Activated T-cell treated with anti-CD3 and anti-CD28 coated beads, Interleukin-2, amount 50 U/mL, for 24 hours (primary cell): ENCODE measurements around the gene ADARB2.
"Not testable (repeated sequence)": the region's sequence is repeated elsewhere in the genome, so short reads cannot be mapped to it uniquely, and the experiment has no call there.

Experiments
- DNase-seq: peaks from one replicate; pipeline ENCODE4 v3.0.0-alpha.2; 2020
- H3K27ac Mint-ChIP-seq: 2 replicates; pipeline ENCODE4 v1.8.0; 2020; ENCODE audit warnings: mild to moderate bottlenecking, mixed read lengths
- H3K27me3 Mint-ChIP-seq: 2 replicates; pipeline ENCODE4 v1.8.0; 2020; ENCODE audit warnings: mixed read lengths
- H3K36me3 Mint-ChIP-seq: 2 replicates; pipeline ENCODE4 v1.8.0; 2020; ENCODE audit warnings: low read depth, mixed read lengths
- H3K4me1 Mint-ChIP-seq: 2 replicates; pipeline ENCODE4 v1.8.0; 2020; ENCODE audit warnings: low read depth, mixed read lengths
- H3K4me3 Mint-ChIP-seq: 2 replicates; pipeline ENCODE4 v1.8.0; 2020; ENCODE audit warnings: mild to moderate bottlenecking, moderate library complexity, mixed read lengths
- H3K9me3 Mint-ChIP-seq: 2 replicates; pipeline ENCODE4 v1.8.0; 2020; ENCODE audit warnings: mixed read lengths

The ADARB2 gene

GRCh38 chr10:1737222-1738061 lies at the start of gene ADARB2:
ADARB2 (minus strand) TSS chr10:1737525.
- peaks cover 6% of the 10 kb centered on the region for H3K4me1 Mint-ChIP-seq
- H3K4me3 Mint-ChIP-seq: peak within 1 kb of the TSS; percentile 47
- H3K36me3 Mint-ChIP-seq: no peaks in the 10 kb centered on the region
- H3K9me3 Mint-ChIP-seq: no peaks in the 10 kb centered on the region
- H3K27ac Mint-ChIP-seq: no peak within 1 kb of the TSS
- H3K27me3 Mint-ChIP-seq: peaks cover 95% of the 10 kb centered on the region
- DNase-seq: no peak

- H3K27ac Mint-ChIP-seq: no peak overlapping the region
- H3K27me3 Mint-ChIP-seq: peaks cover 10% of the 10 kb centered on the region
- DNase-seq: no peak
- H3K36me3 Mint-ChIP-seq: no peaks in the 10 kb centered on the region
- no peak overlapping the region for H3K4me3 Mint-ChIP-seq
- no peaks in the 10 kb centered on the region for H3K9me3 Mint-ChIP-seq
- H3K4me1 Mint-ChIP-seq: no peaks in the 10 kb centered on the region
Observed at GRCh38 chr10:1785835-1786234, 48.5 kb upstream of the ADARB2 start.

GRCh38 chr10:1782841-1783240 lies 45.5 kb upstream of the ADARB2 start:
- Mint-ChIP-seq H3K9me3 (no peaks in the 10 kb centered on the region), H3K36me3 (no peaks in the 10 kb centered on the region), H3K27me3 (peaks cover 9% of the 10 kb centered on the region), H3K27ac (no peak overlapping the region), H3K4me1 (no peaks in the 10 kb centered on the region), H3K4me3 (no peak overlapping the region)
- no peak for DNase-seq

GRCh38 chr10:1779796-1780195 lies 42.5 kb upstream of the ADARB2 start:
- Mint-ChIP-seq H3K36me3 (no peaks in the 10 kb centered on the region), H3K4me1 (no peaks in the 10 kb centered on the region), H3K27ac (no peak overlapping the region), H3K27me3 (peaks cover 9% of the 10 kb centered on the region), H3K9me3 (no peaks in the 10 kb centered on the region), H3K4me3 (no peak overlapping the region)
- DNase-seq: no peak

- Mint-ChIP-seq H3K27me3 (peaks cover 3% of the 10 kb centered on the region), H3K4me3 (no peak overlapping the region), H3K9me3 (no peaks in the 10 kb centered on the region), H3K36me3 (no peaks in the 10 kb centered on the region), H3K27ac (no peak overlapping the region), H3K4me1 (no peaks in the 10 kb centered on the region)
- no peak for DNase-seq
Observed at GRCh38 chr10:1778375-1778969, 41.1 kb upstream of the ADARB2 start.

GRCh38 chr10:1776127-1776662 lies 38.9 kb upstream of the ADARB2 start:
- H3K27me3 Mint-ChIP-seq: peaks cover 2% of the 10 kb centered on the region
- no peak overlapping the region for H3K27ac Mint-ChIP-seq
- H3K9me3 Mint-ChIP-seq: no peaks in the 10 kb centered on the region
- no peak for DNase-seq
- no peaks in the 10 kb centered on the region for H3K36me3 Mint-ChIP-seq
- no peak overlapping the region for H3K4me3 Mint-ChIP-seq
- H3K4me1 Mint-ChIP-seq: no peaks in the 10 kb centered on the region

GRCh38 chr10:1774796-1775195 lies 37.5 kb upstream of the ADARB2 start:
- Mint-ChIP-seq H3K27me3 (no peaks in the 10 kb centered on the region), H3K9me3 (no peaks in the 10 kb centered on the region), H3K36me3 (no peaks in the 10 kb centered on the region), H3K4me3 (no peak overlapping the region), H3K27ac (no peak overlapping the region), H3K4me1 (no peaks in the 10 kb centered on the region)
- no peak for DNase-seq

GRCh38 chr10:1773204-1773603 lies 35.9 kb upstream of the ADARB2 start:
- not testable (repeated sequence) for H3K36me3 Mint-ChIP-seq, H3K4me1 Mint-ChIP-seq, H3K4me3 Mint-ChIP-seq, DNase-seq, H3K27ac Mint-ChIP-seq, H3K27me3 Mint-ChIP-seq, H3K9me3 Mint-ChIP-seq

- no peaks in the 10 kb centered on the region for H3K27me3 Mint-ChIP-seq
- no peak for DNase-seq
- H3K9me3 Mint-ChIP-seq: no peaks in the 10 kb centered on the region
- no peak overlapping the region for H3K27ac Mint-ChIP-seq
- H3K4me3 Mint-ChIP-seq: no peak overlapping the region
- no peaks in the 10 kb centered on the region for H3K36me3 Mint-ChIP-seq
- H3K4me1 Mint-ChIP-seq: no peaks in the 10 kb centered on the region
Observed at GRCh38 chr10:1766049-1766448, 28.7 kb upstream of the ADARB2 start.

- Mint-ChIP-seq H3K9me3 (peaks cover 18% of the 10 kb centered on the region), H3K27ac (no peak overlapping the region), H3K4me3 (no peak overlapping the region), H3K4me1 (no peaks in the 10 kb centered on the region), H3K36me3 (no peaks in the 10 kb centered on the region), H3K27me3 (no peaks in the 10 kb centered on the region)
- DNase-seq: no peak
Observed at GRCh38 chr10:1762076-1762475, 24.8 kb upstream of the ADARB2 start.

GRCh38 chr10:1754506-1755153 lies 17.3 kb upstream of the ADARB2 start:
- Mint-ChIP-seq H3K4me3 (no peak overlapping the region), H3K9me3 (peaks cover 19% of the 10 kb centered on the region), H3K27me3 (peaks cover 21% of the 10 kb centered on the region), H3K27ac (no peak overlapping the region), H3K36me3 (no peaks in the 10 kb centered on the region), H3K4me1 (no peaks in the 10 kb centered on the region)
- DNase-seq: no peak

GRCh38 chr10:1752153-1752552 lies 14.8 kb upstream of the ADARB2 start:
- no peaks in the 10 kb centered on the region for H3K36me3 Mint-ChIP-seq
- H3K27me3 Mint-ChIP-seq: peaks cover 27% of the 10 kb centered on the region
- no peak overlapping the region for H3K27ac Mint-ChIP-seq
- no peak overlapping the region for H3K4me3 Mint-ChIP-seq
- H3K4me1 Mint-ChIP-seq: no peaks in the 10 kb centered on the region
- DNase-seq: no peak
- H3K9me3 Mint-ChIP-seq: peaks cover 10% of the 10 kb centered on the region

- H3K27me3 Mint-ChIP-seq: peaks cover 43% of the 10 kb centered on the region
- peaks cover 10% of the 10 kb centered on the region for H3K9me3 Mint-ChIP-seq
Observed at GRCh38 chr10:1747590-1748157, 10.3 kb upstream of the ADARB2 start.

GRCh38 chr10:1746796-1747195 lies 9.5 kb upstream of the ADARB2 start:
- Mint-ChIP-seq H3K4me1 (no peaks in the 10 kb centered on the region), H3K4me3 (no peak overlapping the region), H3K36me3 (no peaks in the 10 kb centered on the region), H3K27ac (no peak overlapping the region), H3K27me3 (peaks cover 44% of the 10 kb centered on the region), H3K9me3 (peaks cover 10% of the 10 kb centered on the region)
- DNase-seq: no peak

More at GRCh38 chr10:1747590-1748157, 10.3 kb upstream of the ADARB2 start:
- Mint-ChIP-seq H3K27ac (no peak overlapping the region), H3K4me1 (no peaks in the 10 kb centered on the region), H3K36me3 (no peaks in the 10 kb centered on the region), H3K4me3 (no peak overlapping the region)
- DNase-seq: no peak
